ENCODE measurements around the gene TRMT5. TPM values are rescaled to one million over a fixed set of nuclear protein-coding genes. Genes with fewer than 3 reads are reported as not detected.
A peak's percentile ranks its signal among the peaks of the same experiment; 100 is the strongest.

TRMT5 gene
- total and polyA plus RNA-seq, 2 donors from 2014 or later = 5.6 to 17.5 TPM

- Histone ChIP-seq H3K9ac (ENCODE audit: low read length in 3 of 3) (no peak overlapping the region), H3K9me3 (ENCODE audit: control insufficient read depth in 2 of 3, insufficient read depth in 1 of 3, low read length in 3 of 3) (no peaks in the 10 kb centered on the region), H3K4me3 (ENCODE audit: low read length in 3 of 3) (no peak overlapping the region), H3K27ac (ENCODE audit: low read depth in 2 of 2, low read length in 2 of 2) (no peak overlapping the region), H3K27me3 (ENCODE audit: control insufficient read depth, insufficient read depth, low read length) (no peaks in the 10 kb centered on the region), H3K36me3 (ENCODE audit: control insufficient read depth in 2 of 3, insufficient read depth in 3 of 3, low read length in 3 of 3) (peaks cover 0 to 5% (median 3%) of the 10 kb centered on the region in 3 donors), H3K4me1 (ENCODE audit: control insufficient read depth in 2 of 3, insufficient read depth in 2 of 3, low read depth in 1 of 3, low read length in 3 of 3) (no peaks in the 10 kb centered on the region)
- no peak for TF ChIP-seq CTCF (IDR thresholded peaks at IDR 0.05; ENCODE audit: borderline replicate concordance, extremely low read depth, insufficient read depth)
- FAIRE-seq (no peak), DNase-seq (no peak)
- intact Hi-C loops (cut with DNase I) = no loop called here
Observed at GRCh38 chr14:60971271-60971670, 9.6 kb downstream of the TRMT5 start.

DNA sequence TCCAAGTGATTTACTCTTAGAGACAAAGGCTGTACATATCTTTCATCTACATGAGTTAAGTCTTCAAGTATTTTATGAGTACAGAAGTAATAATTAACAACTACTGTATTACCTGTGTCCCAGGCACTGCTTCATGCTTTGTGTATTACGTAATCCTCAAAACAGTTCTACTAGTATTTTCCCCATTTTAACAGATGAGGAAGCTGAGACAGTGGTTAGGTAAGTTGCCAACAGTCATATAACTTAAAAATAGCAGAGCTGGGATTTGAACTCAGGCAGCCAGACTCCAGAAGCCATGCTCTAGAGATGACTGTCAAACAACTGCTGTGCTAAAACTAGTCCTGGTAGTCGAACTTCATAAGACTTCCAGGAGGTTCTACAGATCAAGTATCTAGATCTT, 10.7 kb downstream of the TRMT5 start:
- H3K4me3 ChIP-seq (ENCODE audit: low read length in 3 of 3) = no peak overlapping the region
- intact Hi-C loops (cut with DNase I) = no loop called here

DNA sequence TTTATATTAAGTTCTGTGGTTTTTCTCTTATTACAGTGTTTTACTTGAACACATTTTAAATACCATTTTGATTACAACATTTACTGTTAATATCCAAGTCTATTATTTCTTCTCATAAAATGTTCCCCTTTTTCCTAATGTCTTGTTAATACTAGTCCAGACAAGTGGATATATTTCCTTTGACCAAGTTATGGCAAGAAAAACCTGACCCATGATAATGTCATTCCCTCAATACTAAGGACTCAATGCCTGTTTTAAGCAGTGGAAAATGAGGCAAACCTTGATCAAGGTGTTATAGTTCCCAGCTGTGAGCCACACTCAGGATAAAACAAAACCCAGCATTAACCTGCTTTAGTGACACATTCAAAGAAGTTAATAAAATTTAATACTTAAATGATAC, 12.2 kb downstream of the TRMT5 start:
- TF ChIP-seq CTCF (IDR thresholded peaks at IDR 0.05; ENCODE audit: borderline replicate concordance, extremely low read depth, insufficient read depth) = no peak
- H3K36me3 ChIP-seq (ENCODE audit: control insufficient read depth in 2 of 3, insufficient read depth in 3 of 3, low read length in 3 of 3) = no peaks in the 10 kb centered on the region
- H3K9me3 ChIP-seq (ENCODE audit: control insufficient read depth in 2 of 3, insufficient read depth in 1 of 3, low read length in 3 of 3) = no peaks in the 10 kb centered on the region
- intact Hi-C loops (cut with DNase I) = no loop called here
- H3K27me3 ChIP-seq (ENCODE audit: control insufficient read depth, insufficient read depth, low read length) = no peaks in the 10 kb centered on the region
- H3K4me3 ChIP-seq (ENCODE audit: low read length in 3 of 3) = no peak overlapping the region
- no peaks in the 10 kb centered on the region for H3K4me1 ChIP-seq (ENCODE audit: control insufficient read depth in 2 of 3, insufficient read depth in 2 of 3, low read depth in 1 of 3, low read length in 3 of 3)
- H3K27ac ChIP-seq (ENCODE audit: low read depth in 2 of 2, low read length in 2 of 2) = no peak overlapping the region
- FAIRE-seq = peak; percentile 74
- no peak for DNase-seq
- no peak overlapping the region for H3K9ac ChIP-seq (ENCODE audit: low read length in 3 of 3)

More for the DNA sequence above, 10.7 kb downstream of the TRMT5 start:
- FAIRE-seq = no peak
- Histone ChIP-seq H3K9me3 (ENCODE audit: control insufficient read depth in 2 of 3, insufficient read depth in 1 of 3, low read length in 3 of 3) (no peaks in the 10 kb centered on the region), H3K27ac (ENCODE audit: low read depth in 2 of 2, low read length in 2 of 2) (no peak overlapping the region), H3K36me3 (ENCODE audit: control insufficient read depth in 2 of 3, insufficient read depth in 3 of 3, low read length in 3 of 3) (peaks cover 0 to 5% (median 0%) of the 10 kb centered on the region in 3 donors), H3K9ac (ENCODE audit: low read length in 3 of 3) (no peak overlapping the region), H3K4me1 (ENCODE audit: control insufficient read depth in 2 of 3, insufficient read depth in 2 of 3, low read depth in 1 of 3, low read length in 3 of 3) (no peaks in the 10 kb centered on the region), H3K27me3 (ENCODE audit: control insufficient read depth, insufficient read depth, low read length) (no peaks in the 10 kb centered on the region)
- DNase-seq = no peak
- TF ChIP-seq CTCF (IDR thresholded peaks at IDR 0.05; ENCODE audit: borderline replicate concordance, extremely low read depth, insufficient read depth) = no peak

DNA sequence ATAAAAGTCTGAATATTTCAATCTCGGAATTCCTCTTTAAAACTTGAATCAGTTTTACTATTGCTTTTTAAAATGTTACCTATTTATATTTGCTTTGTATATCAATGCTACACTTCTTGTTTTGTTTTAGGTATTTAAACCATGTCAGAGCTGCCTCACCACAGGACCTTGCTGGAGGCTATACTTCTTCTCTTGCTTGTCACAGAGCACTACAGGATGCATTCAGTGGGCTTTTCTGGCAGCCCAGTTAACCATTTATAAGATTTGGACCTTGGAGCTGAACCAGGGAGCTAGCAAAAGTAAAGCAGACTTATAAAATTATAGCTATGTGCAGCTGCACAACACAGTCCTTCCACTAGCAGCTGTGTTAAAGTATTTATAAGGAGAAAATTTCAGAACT, 12.8 kb downstream of the TRMT5 start:
- Histone ChIP-seq H3K27ac (ENCODE audit: low read depth in 2 of 2, low read length in 2 of 2) (no peak overlapping the region), H3K9ac (ENCODE audit: low read length in 3 of 3) (no peak overlapping the region), H3K36me3 (ENCODE audit: control insufficient read depth in 2 of 3, insufficient read depth in 3 of 3, low read length in 3 of 3) (no peaks in the 10 kb centered on the region), H3K27me3 (ENCODE audit: control insufficient read depth, insufficient read depth, low read length) (no peaks in the 10 kb centered on the region), H3K4me1 (ENCODE audit: control insufficient read depth in 2 of 3, insufficient read depth in 2 of 3, low read depth in 1 of 3, low read length in 3 of 3) (no peaks in the 10 kb centered on the region), H3K4me3 (ENCODE audit: low read length in 3 of 3) (no peak overlapping the region), H3K9me3 (ENCODE audit: control insufficient read depth in 2 of 3, insufficient read depth in 1 of 3, low read length in 3 of 3) (no peaks in the 10 kb centered on the region)
- intact Hi-C loops (cut with DNase I) = no loop called here
- DNase-seq = peak in 1 of 5 donors; percentile 23
- FAIRE-seq = no peak
- no peak for TF ChIP-seq CTCF (IDR thresholded peaks at IDR 0.05; ENCODE audit: borderline replicate concordance, extremely low read depth, insufficient read depth)
